Activated CD4-positive, alpha-beta T cell treated with anti-CD3 and anti-CD28 coated beads, Interleukin-2, amount 10 ng/mL, durations not matched to agents 24 days and 14 days (primary cell): ENCODE data around the gene MCM3AP. TPM values are rescaled to one million over a fixed set of nuclear protein-coding genes. Genes with fewer than 3 reads are reported as not detected.

ENCODE experiments used
- DNase-seq: peaks from one replicate; pipeline ENCODE4 v3.0.0; 2022
- H3K27ac Mint-ChIP-seq: one replicate; pipeline ENCODE4 v1.8.0; 2022; ENCODE audit warnings: mild to moderate bottlenecking, mixed read lengths
- H3K27me3 Mint-ChIP-seq: one replicate; pipeline ENCODE4 v1.8.0; 2022; ENCODE audit warnings: mixed read lengths
- H3K36me3 Mint-ChIP-seq: one replicate; pipeline ENCODE4 v1.8.0; 2022; ENCODE audit warnings: low read depth, mild to moderate bottlenecking, mixed read lengths
- H3K4me1 Mint-ChIP-seq: one replicate; pipeline ENCODE4 v1.8.0; 2021; ENCODE audit warnings: mixed read lengths
- H3K4me3 Mint-ChIP-seq: one replicate; pipeline ENCODE4 v1.8.0; 2022; ENCODE audit warnings: mild to moderate bottlenecking, moderate library complexity, mixed read lengths
- H3K9me3 Mint-ChIP-seq: one replicate; pipeline ENCODE4 v1.8.0; 2021; ENCODE audit warnings: mixed read lengths
- intact Hi-C: fragments of 100-400 bp; cut with micrococcal nuclease; formaldehyde crosslinking; loops from one replicate; pipeline ENCODE4 v1.15.1; 2023
- total RNA-seq: library from RNA; stranded (reverse); gene quantifications from 2 replicates; pipeline ENCODE4 v1.2.3, GENCODE V29; 2022

The MCM3AP gene
- 129 and 138 TPM in 2 replicates for total RNA-seq

DNA sequence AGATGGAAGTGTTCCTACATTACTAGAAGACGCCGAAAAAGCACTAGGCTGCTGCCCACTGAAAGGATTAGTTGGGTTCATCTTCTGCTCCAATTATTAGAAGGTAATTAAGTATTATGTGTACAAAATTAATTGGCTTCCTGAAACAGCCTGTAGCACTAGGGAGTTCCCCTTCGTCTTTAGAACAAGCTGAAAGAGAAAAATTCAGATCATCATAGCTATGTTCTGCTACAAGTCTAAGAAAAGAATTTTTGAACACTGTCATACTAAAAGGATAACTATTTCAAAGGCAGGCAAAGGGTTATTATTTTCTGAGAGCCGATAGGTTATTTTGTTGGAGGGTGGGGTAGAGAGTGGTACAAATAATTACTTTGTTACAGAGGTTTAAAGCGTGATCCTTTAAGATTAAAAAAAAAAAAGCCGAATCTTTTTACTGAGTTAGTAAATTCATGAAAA, at the start of gene MCM3AP:
MCM3AP (minus strand) TSS at position 406 of the 456 bp plus-strand sequence; CDS start at position 81, 325 bp downstream.
- Mint-ChIP-seq H3K27me3 (no peaks in the 10 kb centered on the region), H3K4me3 (peak within 1 kb of the TSS; percentile 92), H3K27ac (peak within 1 kb of the TSS; percentile 98), H3K36me3 (peaks cover 50% of the 10 kb centered on the region), H3K4me1 (peaks cover 43% of the 10 kb centered on the region), H3K9me3 (no peaks in the 10 kb centered on the region)
- no peak for DNase-seq
- intact Hi-C loops: loop anchor here (1.0 kb wide), 1 partner anchor 141 kb away; no protein-coding TSS in a partner anchor

DNA sequence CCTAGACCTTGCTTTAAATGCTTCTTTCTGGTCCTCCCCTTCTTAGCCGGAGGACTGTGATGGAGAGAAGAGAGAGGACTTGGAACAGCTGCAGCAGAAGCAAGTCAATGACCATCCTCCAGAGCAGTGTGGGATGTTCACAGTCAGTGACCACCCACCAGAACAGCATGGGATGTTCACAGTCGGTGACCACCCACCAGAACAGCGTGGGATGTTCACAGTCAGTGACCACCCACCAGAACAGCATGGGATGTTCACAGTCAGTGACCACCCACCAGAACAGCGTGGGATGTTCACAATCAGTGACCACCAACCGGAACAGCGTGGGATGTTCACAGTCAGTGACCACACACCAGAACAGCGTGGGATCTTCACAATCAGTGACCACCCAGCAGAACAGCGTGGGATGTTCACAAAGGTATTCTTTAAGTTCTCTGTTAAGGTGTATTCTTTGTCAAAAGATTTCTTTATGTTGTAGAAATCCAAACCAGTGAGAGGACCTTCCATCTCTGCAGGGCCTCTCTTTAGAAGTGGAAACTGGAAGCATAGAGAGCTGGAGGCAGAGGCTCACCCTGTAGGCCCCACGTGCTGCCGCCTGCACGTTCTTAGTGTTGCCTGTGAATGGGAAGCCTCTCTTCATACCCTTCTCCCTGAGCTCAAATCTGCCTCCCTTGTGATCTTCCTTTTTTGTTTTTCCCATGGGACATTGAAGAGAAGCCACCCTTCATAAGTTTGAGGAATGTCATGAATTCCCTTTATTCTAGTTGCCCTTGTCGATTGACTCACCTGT, 49.1 kb upstream of the MCM3AP start:
- peaks cover 48% of the 10 kb centered on the region for H3K36me3 Mint-ChIP-seq
- H3K27ac Mint-ChIP-seq: peak overlapping the region; percentile 1
- DNase-seq: no peak
- peaks cover 3% of the 10 kb centered on the region for H3K4me1 Mint-ChIP-seq
- H3K9me3 Mint-ChIP-seq: no peaks in the 10 kb centered on the region
- no peak overlapping the region for H3K4me3 Mint-ChIP-seq
- intact Hi-C loops: no loop called here
- no peaks in the 10 kb centered on the region for H3K27me3 Mint-ChIP-seq

DNA sequence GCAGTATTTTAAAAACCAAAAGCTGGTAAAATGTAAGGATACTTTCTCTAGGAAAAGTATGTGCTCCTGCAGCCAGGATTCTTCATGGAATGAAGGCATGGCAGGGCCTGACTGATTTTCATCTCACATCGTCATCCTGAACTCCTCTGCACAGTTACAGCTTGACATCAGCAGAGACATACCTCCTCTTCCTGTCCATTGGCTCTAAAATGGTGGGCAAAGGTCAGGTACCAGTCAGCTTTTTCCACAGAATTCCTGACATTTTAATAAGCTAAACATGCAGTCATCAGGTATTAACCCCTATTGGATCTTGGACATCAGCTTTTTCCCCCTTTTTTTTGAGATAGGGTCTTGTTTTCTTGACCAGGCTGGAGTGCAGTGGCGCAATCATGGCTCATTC, 44.4 kb upstream of the MCM3AP start:
- H3K4me3 Mint-ChIP-seq: no peak overlapping the region
- H3K27ac Mint-ChIP-seq: no peak overlapping the region
- no peak for DNase-seq
- H3K9me3 Mint-ChIP-seq: no peaks in the 10 kb centered on the region
- peaks cover 20% of the 10 kb centered on the region for H3K4me1 Mint-ChIP-seq
- no peaks in the 10 kb centered on the region for H3K27me3 Mint-ChIP-seq
- peaks cover 39% of the 10 kb centered on the region for H3K36me3 Mint-ChIP-seq
- intact Hi-C loops: no loop called here

DNA sequence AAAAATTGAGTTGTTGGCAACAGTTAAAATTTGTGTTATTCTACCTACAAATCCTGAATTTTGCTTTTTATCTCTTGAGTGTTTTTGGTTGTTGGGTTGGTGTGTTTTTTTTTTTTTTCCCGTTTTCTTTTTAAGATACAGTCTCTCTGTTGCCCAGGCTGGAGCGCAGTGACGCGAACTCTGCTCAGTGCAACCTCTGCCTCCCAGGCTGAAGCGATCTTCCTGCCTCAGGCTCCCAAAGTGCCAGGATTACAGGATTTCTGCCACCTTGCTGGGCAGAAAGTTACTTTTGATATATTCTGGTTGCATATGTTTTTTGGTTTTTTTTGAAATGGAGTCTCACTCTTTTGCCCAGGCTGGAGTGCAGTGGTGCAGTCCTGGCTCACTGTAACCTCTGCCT, 42.7 kb upstream of the MCM3AP start:
- Mint-ChIP-seq H3K27me3 (no peaks in the 10 kb centered on the region), H3K36me3 (peaks cover 41% of the 10 kb centered on the region), H3K27ac (no peak overlapping the region), H3K9me3 (no peaks in the 10 kb centered on the region), H3K4me3 (no peak overlapping the region), H3K4me1 (peaks cover 20% of the 10 kb centered on the region)
- intact Hi-C loops: no loop called here
- no peak for DNase-seq

DNA sequence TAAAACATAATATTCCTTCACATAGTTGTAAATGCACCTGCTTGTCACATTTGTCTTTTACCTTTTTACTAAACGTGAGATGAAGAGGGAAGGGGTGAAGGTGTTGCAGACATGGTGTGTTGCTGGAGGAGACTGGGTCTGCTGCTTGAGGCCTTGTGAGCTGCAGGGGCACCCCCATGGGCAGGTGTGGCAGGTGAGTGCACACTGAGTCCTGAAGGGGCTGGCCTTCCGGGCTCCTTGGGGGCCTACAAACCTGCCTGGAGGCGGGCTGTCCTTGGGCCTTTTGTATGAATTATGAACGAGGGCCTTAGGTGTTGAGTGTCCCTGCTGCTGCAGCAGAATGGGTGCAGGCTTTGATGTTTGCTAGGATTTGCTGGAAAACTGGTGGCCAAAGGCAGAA, 42.3 kb upstream of the MCM3AP start:
- H3K9me3 Mint-ChIP-seq: no peaks in the 10 kb centered on the region
- no peak for DNase-seq
- peaks cover 43% of the 10 kb centered on the region for H3K36me3 Mint-ChIP-seq
- no peak overlapping the region for H3K27ac Mint-ChIP-seq
- H3K27me3 Mint-ChIP-seq: no peaks in the 10 kb centered on the region
- peaks cover 20% of the 10 kb centered on the region for H3K4me1 Mint-ChIP-seq
- no peak overlapping the region for H3K4me3 Mint-ChIP-seq
- intact Hi-C loops: no loop called here

DNA sequence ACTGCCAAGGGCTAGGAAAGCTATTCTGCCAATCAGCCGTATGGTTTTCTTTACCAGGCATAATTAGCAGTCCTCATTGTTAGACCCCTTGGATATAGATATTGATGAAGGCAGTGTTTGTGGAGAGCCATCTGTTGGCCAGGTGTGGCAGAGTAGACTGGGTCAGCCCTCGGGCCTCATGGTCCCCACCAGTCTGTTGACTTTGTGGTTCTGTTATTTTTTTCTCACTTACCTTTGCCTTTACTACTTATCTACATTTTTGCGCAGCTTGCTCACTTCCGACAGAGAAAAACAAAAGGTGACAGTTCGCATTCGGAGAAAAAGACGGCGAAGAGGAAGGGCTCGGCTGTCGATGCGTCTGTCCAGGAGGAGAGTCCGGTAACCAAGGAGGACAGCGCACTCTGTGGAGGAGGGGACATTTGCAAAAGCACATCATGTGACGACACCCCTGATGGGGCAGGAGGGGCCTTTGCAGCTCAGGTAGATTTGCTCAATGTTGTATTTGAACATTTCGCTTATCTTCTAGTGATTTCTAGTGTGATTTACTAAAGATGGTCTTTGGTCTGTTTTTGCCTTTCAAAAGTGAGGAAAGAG, 40.8 kb upstream of the MCM3AP start:
- Mint-ChIP-seq H3K9me3 (no peaks in the 10 kb centered on the region), H3K27me3 (no peaks in the 10 kb centered on the region), H3K4me1 (peaks cover 30% of the 10 kb centered on the region), H3K36me3 (peaks cover 46% of the 10 kb centered on the region), H3K4me3 (peak overlapping the region; percentile 97), H3K27ac (no peak overlapping the region)
- no peak for DNase-seq
- intact Hi-C loops: no loop called here

DNA sequence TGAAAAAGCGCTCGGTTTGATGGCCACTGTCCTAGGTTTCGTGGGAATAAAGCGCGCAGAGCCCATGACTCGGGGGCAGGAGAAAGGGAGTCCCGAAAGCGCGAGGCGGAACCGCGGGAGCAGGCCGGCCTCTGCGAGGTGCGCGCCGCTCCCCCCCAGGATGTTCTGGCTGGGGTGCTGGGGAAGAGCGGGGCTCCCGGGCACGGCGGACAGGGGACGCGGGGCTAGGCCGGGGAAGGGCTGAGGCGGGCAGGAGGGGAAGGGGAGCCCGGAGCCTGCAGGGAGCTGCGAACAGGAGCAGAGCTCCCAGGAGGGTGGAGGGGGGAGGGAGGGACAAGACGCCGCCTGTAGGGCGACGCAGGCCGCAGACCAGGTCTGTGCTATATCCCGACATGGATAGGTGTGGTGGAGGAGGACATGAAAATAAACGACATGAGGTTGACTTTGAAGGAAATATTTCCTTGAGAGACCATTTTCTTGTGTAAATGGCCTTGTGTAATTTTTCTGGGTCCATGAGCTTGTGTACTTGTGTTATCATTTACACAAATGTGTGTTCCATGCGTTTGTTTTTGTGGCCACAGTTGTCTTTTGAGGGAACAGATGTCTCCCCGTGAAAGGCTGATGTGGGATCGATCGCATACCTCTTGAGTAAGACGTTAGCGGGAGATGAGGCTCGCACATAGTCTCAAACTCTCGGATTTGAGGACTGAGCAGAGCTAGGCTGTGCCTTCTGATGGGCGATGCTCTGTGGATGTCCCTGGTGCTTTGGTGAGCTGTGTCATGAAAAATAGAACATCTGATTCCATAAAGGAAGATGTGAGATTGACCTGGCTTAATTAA, 39.9 kb upstream of the MCM3AP start:
- intact Hi-C loops: loop anchor here (2.0 kb wide), 1 partner anchor 134 kb away; the partner anchor contains the start of gene DIP2A
- peak overlapping the region; percentile 97 for H3K4me3 Mint-ChIP-seq
- peaks cover 46% of the 10 kb centered on the region for H3K36me3 Mint-ChIP-seq
- peaks cover 35% of the 10 kb centered on the region for H3K4me1 Mint-ChIP-seq
- no peaks in the 10 kb centered on the region for H3K27me3 Mint-ChIP-seq
- DNase-seq: peak; percentile 85
- peak overlapping the region; percentile 86 for H3K27ac Mint-ChIP-seq
- no peaks in the 10 kb centered on the region for H3K9me3 Mint-ChIP-seq

DNA sequence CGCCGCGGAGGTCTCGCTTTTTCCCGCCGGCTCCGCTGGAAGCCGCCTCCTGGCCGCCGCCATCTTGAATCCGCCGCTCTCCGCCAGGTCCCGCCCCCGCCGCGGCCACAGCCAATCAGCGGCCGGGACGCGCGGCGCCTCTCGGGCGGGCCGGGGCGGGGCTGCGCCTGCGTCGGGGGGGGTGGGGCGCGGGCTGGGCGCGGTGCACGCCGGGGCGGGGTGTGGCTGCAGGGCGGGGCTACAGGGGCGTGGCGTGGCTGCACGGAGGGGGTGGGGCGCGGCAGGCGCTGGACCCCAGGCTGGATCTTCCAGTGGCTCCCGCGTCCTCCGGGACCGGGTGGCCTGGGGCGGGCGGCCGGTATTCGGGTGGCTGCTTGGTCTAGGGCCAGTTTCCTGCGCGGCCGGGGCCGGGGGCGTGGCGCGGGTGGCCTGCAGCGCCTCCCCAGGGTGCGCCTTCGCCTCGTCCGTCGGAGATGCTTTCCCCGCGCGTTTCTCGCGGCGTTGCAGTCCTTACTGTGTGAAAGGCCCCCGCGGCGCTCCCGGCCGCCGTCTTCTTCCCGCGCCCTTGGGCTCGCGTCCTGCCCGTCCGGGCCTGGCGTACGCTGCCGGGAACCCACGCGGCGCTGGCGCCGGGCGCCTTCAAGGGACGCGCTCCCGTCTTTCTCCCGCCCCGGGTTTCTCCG, 39.1 kb upstream of the MCM3AP start:
- intact Hi-C loops: loop anchor here (1.0 to 5.0 kb wide), 5 partner anchors 43 to 507 kb away; partner anchors contain the start of genes DIP2A and LSS
- peaks cover 35% of the 10 kb centered on the region for H3K4me1 Mint-ChIP-seq
- peak; percentile 96 for DNase-seq
- H3K27ac Mint-ChIP-seq: peak overlapping the region; percentile 86
- no peaks in the 10 kb centered on the region for H3K9me3 Mint-ChIP-seq
- H3K27me3 Mint-ChIP-seq: no peaks in the 10 kb centered on the region
- peaks cover 43% of the 10 kb centered on the region for H3K36me3 Mint-ChIP-seq
- peak overlapping the region; percentile 97 for H3K4me3 Mint-ChIP-seq

DNA sequence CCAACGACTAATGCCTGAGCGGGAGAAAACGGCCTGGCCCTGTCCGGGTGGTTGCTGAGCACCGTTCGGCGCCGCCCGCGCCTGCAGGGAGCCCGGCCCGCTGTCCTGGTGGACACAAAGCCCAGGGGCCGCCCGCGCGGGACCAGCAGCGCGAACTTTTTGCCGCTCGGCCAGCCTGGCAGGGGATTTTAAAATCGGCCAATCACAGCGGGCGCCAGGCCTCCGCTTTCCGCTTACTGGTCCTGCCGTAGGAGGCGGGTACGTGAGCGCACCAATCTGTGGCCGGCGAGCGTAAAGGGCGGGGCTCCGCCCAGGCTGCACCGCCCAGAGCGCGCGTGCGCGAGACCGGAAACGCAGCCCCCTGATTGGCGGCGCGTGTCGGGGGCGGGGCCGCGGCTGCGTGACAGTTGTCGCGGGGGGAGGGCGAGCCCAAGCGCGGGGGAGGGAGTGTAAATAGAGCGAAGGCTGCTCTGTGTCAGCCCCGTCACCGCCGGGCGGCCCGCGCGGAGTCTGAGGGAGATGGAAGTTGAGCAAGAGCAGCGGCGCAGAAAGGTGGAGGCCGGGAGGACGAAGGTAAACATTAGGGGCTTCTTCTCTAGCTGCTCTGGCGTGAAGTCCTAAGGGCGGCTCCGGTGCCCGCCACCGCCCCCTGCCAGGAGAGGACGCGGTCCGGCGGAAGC, 38.4 kb upstream of the MCM3AP start, which contains the start of the genes C21orf58 and PCNT:
C21orf58 (minus strand) TSS at position 161 of the 680 bp plus-strand sequence. CDS start 1,132 bp downstream, outside the sequence.
PCNT (plus strand) TSS at position 447 of the 680 bp plus-strand sequence; CDS start at position 520, 73 bp downstream.
- DNase-seq: peak; percentile 100
- peaks cover 38% of the 10 kb centered on the region for H3K36me3 Mint-ChIP-seq
- peak within 1 kb of the TSS; percentile 99 for H3K27ac Mint-ChIP-seq
- no peaks in the 10 kb centered on the region for H3K27me3 Mint-ChIP-seq
- H3K9me3 Mint-ChIP-seq: no peaks in the 10 kb centered on the region
- intact Hi-C loops: loop anchor here (1.0 to 5.0 kb wide), 6 partner anchors 37 to 507 kb away; partner anchors contain the start of genes DIP2A, LSS and YBEY
- H3K4me3 Mint-ChIP-seq: peak within 1 kb of the TSS; percentile 97
- H3K4me1 Mint-ChIP-seq: peaks cover 32% of the 10 kb centered on the region

DNA sequence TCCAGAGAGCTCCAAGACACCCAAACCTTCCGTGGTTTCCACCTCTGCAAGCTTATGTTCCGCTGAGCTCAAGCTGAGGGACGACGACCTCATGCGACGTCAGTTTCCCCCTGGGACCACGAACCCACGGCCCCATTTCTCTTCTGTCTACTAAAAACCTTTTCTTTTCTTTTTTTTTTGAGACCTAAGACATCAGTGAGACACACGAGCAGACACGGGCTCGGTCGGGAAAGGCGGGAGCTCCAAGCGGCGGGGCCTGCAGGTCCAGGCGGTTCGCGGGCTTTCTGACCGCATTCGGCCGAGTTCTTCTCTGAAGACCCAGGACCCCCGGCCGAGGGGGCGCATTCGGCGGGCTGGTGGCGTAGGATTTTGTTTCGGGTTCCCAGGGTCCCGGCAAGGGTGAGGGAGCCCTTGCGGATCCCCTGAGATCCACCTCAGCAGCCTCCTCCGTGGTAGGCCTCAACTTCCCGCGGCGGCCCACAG, 37.9 kb upstream of the MCM3AP start:
- Mint-ChIP-seq H3K36me3 (peaks cover 35% of the 10 kb centered on the region), H3K4me1 (peaks cover 32% of the 10 kb centered on the region), H3K27me3 (no peaks in the 10 kb centered on the region), H3K27ac (peak overlapping the region; percentile 99), H3K9me3 (no peaks in the 10 kb centered on the region), H3K4me3 (peak overlapping the region; percentile 97)
- intact Hi-C loops: loop anchor here (2.0 to 5.0 kb wide), 4 partner anchors 36 to 506 kb away; partner anchors contain the start of gene YBEY
- no peak for DNase-seq

DNA sequence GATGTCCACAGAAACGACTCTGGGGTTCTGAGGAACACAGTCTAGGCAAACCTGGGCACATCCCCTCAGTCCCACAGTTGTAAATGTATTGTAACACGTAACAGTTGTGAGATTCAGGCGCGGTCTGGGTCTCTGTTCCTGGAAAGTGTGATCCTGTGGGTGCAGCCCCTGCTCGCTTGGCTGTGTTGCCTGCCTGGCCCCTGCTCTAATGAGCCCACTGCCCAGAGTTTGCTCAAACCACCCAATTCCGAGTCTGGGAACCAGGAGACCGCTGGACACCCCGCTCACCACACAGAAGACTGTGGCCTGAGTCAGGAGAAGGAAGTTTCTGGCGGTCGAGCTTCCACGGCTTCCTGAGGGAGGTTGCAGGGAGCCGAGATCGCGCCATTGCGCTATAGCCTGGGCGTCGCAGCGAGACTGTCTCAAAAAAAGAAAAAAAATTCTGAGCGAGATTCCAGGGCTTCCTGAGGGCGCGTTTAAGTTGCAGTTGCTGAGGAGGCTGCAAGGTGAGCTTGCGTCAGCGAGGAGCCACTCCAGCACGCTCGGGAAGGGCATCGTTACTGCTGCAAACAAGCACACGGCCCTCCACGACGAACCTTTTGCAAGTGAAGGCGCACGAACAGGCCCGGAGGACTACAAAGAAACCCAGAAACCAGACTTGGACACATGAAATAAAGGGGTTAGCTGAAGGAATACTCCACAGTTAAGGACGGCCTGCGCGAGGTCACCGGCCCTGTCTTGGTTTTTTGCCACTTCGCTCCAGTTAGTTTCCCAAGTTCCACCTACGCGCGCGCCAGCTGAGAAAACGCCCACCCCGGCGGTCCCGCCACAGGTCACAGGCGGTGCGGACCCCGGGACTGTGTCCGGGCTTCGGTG, 37.2 kb upstream of the MCM3AP start:
- H3K27me3 Mint-ChIP-seq: no peaks in the 10 kb centered on the region
- peaks cover 32% of the 10 kb centered on the region for H3K4me1 Mint-ChIP-seq
- no peaks in the 10 kb centered on the region for H3K9me3 Mint-ChIP-seq
- peak overlapping the region; percentile 97 for H3K4me3 Mint-ChIP-seq
- peak overlapping the region; percentile 99 for H3K27ac Mint-ChIP-seq
- DNase-seq: peak; percentile 76
- peaks cover 32% of the 10 kb centered on the region for H3K36me3 Mint-ChIP-seq
- intact Hi-C loops: loop anchor here (2.0 to 5.0 kb wide), 4 partner anchors 36 to 505 kb away; partner anchors contain the start of gene YBEY
